GM18520 (cell line): ENCODE data around the gene SLIT3.
"Not testable (repeated sequence)": the region's sequence is repeated elsewhere in the genome, so short reads cannot be mapped to it uniquely, and the experiment has no call there.

Experiments used
- ATAC-seq: cut with Tn5 transposase; IDR thresholded peaks from one replicate; pipeline ENCODE4 v1.9.1; 2021; ENCODE audit not compliant: unreplicated experiment

The SLIT3 gene

GRCh38 chr5:168755548-168756093, 545.3 kb downstream of the SLIT3 start:
- no peak for ATAC-seq

- no peak for ATAC-seq
These were observed 547.2 kb downstream of the SLIT3 start for GRCh38 chr5:168753691-168754254.

DNA sequence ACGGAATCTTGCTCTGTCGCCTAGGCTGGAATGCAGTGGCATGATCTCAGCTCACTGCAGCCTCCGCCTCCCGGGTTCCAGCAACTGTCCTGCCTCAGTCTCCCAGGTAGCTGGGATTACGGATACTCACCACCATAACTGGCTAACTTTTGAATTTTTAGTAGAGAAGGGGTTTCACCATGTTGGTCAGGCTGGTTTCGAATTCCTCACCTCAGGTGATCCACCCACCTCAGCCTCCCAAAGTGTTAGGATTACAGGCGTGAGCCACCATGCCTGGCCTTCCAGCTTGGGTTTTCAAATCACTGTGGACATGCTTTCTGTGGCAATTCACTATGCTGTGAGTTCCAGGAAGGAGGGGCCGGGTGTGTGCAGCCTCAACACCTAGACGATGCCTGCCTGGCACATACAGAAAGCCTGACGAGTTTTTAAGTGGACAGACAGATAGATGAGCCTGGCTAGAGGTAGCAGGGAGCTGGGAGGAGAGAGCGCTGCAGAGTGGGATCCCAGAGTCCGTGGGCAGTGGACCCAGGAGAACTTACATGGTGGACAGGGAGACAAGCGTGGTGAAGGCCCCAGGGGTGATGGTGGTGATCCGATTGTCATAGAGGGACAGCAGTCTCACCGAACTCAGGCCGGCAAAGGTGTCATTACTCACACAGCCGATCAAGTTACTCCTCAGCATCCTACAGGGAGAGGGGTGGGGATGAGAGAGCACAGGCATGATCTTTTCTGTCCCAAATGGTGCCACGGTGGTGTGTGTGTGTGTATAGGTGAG, 548.3 kb downstream of the SLIT3 start:
- ATAC-seq: no peak

GRCh38 chr5:168752012-168752411, 548.9 kb downstream of the SLIT3 start:
- no peak for ATAC-seq

GRCh38 chr5:168750926-168751325, 550.0 kb downstream of the SLIT3 start:
- ATAC-seq: no peak

- ATAC-seq: no peak
These were observed 551.4 kb downstream of the SLIT3 start for GRCh38 chr5:168749391-168750100.

GRCh38 chr5:168747987-168748777, 552.8 kb downstream of the SLIT3 start:
- no peak for ATAC-seq

- ATAC-seq: no peak
These were observed 553.9 kb downstream of the SLIT3 start for GRCh38 chr5:168746893-168747640.

- not testable (repeated sequence) for ATAC-seq
These were observed 554.6 kb downstream of the SLIT3 start for GRCh38 chr5:168746126-168746892.

GRCh38 chr5:168743617-168744016, 557.3 kb downstream of the SLIT3 start:
- ATAC-seq: no peak

- not testable (repeated sequence) for ATAC-seq
These were observed 558.6 kb downstream of the SLIT3 start for GRCh38 chr5:168742311-168742710.

DNA sequence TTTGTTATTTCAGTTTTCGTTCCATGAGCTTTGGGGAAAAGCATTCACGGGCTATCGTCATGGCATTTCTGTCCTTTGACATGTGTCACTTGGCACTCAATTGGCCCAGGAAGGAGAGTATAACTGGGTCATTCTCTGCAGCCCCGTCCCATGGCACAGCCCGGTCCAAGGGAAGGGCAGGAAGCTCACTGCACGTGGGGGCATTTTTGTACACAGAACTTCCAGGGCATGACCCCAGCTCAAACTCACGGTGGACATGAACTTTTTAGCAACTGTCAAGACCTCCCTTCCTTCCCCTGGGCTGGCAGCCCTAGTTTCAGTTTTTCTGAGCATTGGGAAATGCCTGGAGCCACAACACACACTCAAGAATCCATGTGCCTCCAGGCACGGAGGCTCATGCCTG, 560.1 kb downstream of the SLIT3 start:
- ATAC-seq: no peak

DNA sequence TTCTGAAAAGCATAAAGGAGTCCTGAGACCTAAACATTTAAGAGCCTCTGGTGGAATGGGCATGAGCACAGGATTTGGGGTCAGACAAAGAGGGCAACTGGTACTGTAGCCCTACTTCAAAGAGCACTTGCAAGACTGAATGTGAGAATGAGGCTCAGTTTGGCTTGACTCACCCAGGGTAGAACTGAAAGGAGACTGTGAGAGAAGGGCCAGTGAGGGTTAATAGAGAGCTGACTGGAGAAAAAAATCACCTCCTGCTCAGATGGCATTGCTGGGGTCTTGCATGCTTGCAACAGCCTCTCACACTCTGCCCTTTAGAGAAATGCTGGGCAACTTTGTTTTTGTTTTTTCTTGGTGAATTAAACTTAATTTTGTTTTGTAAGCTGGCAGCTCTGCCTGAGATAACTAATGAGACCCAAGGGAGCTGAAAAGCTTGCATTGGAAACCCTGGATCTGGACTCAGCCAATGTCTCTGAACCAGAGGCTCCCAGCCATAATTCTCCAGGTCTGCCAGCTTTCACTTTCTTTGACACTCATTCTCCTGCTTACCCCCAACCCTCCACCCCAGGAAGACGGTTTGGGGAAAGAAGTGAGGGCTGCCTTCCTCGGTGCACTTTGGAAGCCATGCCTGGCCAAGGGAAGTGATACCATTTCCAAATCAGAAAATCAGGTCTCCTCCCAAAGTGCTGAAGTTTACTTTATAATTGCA, 560.7 kb downstream of the SLIT3 start:
- ATAC-seq: no peak

- no peak for ATAC-seq
These were observed 563.9 kb downstream of the SLIT3 start for GRCh38 chr5:168737066-168737465.

DNA sequence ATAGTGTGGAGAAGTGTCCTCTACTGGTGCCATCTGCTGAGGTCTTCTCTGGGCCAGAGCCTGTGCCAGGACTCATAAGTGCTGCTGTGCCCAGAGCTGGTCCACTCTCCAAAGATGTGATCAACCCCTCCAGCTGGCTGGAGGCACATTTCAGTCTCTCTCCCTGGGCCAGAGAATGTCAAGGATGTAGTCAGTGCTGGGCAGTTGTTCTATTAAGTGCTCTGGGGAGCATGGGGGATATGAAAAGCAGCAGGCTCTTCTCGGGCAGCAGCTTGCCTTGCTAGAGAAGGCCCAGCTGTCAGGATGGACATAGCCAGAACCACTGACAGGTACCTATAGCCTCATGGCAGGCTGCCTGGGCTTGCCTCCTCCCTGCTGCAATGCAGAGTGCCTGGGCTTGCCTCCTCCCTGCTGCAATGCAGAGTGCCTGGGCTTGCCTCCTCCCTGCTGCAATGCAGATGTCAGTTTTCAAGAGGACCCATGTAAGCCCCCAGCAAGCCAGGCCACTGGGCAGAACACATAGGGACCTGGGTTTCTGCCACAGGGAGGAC, 564.6 kb downstream of the SLIT3 start:
- ATAC-seq: no peak

GRCh38 chr5:168734620-168735300, 566.2 kb downstream of the SLIT3 start:
- no peak for ATAC-seq

GRCh38 chr5:168734119-168734518, 566.8 kb downstream of the SLIT3 start:
- no peak for ATAC-seq
